Ectodermal cell (in vitro differentiated cells): ENCODE results near the gene TMEM62.
"Not testable (repeated sequence)": the region's sequence is repeated elsewhere in the genome, so short reads cannot be mapped to it uniquely, and the experiment has no call there.

Source experiments
- H3K27ac ChIP-seq: 2 replicates; pipeline ENCODE4 v1.7.0; 2013; ENCODE audit warnings: mild to moderate bottlenecking, low read depth, low read length; ENCODE audit not compliant: insufficient read depth, poor library complexity, severe bottlenecking
- H3K27me3 ChIP-seq: 2 replicates; pipeline ENCODE4 v1.7.0; 2013; ENCODE audit warnings: mild to moderate bottlenecking, low read length; ENCODE audit not compliant: insufficient read depth, control insufficient read depth, poor library complexity, severe bottlenecking
- H3K36me3 ChIP-seq: one replicate; pipeline ENCODE4 v1.7.0; 2013; ENCODE audit warnings: low read length; ENCODE audit not compliant: control insufficient read depth, insufficient read depth
- H3K4me1 ChIP-seq: one replicate; pipeline ENCODE4 v1.7.0; 2013; ENCODE audit warnings: low read length; ENCODE audit not compliant: control insufficient read depth, insufficient read depth
- H3K4me3 ChIP-seq: 2 replicates; pipeline ENCODE4 v1.7.0; 2013; ENCODE audit warnings: low read depth, low read length, control low read depth; ENCODE audit not compliant: insufficient read depth
- H3K9me3 ChIP-seq: 2 replicates; pipeline ENCODE4 v1.7.0; 2013; ENCODE audit warnings: mild to moderate bottlenecking, low read length, moderate library complexity; ENCODE audit not compliant: control insufficient read depth
- WGBS, 2 experiments: methylation state at CpG; one replicate each; pipeline ENCODE4 v1.1.7; 2013; ENCODE audit warnings: missing lambda C conversion rate in 2 of 2; 5-methylcytosine and 5-hydroxymethylcytosine counted together

The TMEM62 gene

DNA sequence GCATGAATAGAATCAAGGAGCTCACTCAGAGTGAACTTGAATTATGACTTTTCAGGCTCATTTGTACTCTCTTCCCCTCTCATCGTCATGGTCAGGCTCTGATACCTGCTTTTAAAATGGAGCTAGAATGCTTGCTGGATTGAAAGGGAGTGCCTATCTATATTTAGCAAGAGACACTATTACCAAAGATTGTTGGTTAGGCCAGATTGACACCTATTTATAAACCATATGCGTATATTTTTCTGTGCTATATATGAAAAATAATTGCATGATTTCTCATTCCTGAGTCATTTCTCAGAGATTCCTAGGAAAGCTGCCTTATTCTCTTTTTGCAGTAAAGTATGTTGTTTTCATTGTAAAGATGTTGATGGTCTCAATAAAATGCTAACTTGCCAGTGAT lies 61.4 kb downstream of the TMEM62 start:
- Histone ChIP-seq H3K36me3 (peaks cover 25% of the 10 kb centered on the region), H3K27me3 (no peaks in the 10 kb centered on the region), H3K27ac (no peak overlapping the region), H3K4me1 (no peaks in the 10 kb centered on the region), H3K4me3 (no peak overlapping the region), H3K9me3 (no peaks in the 10 kb centered on the region)
- WGBS, 2 experiments: 100% methylated on average over 1 to 2 of the region's 2 CpGs

DNA sequence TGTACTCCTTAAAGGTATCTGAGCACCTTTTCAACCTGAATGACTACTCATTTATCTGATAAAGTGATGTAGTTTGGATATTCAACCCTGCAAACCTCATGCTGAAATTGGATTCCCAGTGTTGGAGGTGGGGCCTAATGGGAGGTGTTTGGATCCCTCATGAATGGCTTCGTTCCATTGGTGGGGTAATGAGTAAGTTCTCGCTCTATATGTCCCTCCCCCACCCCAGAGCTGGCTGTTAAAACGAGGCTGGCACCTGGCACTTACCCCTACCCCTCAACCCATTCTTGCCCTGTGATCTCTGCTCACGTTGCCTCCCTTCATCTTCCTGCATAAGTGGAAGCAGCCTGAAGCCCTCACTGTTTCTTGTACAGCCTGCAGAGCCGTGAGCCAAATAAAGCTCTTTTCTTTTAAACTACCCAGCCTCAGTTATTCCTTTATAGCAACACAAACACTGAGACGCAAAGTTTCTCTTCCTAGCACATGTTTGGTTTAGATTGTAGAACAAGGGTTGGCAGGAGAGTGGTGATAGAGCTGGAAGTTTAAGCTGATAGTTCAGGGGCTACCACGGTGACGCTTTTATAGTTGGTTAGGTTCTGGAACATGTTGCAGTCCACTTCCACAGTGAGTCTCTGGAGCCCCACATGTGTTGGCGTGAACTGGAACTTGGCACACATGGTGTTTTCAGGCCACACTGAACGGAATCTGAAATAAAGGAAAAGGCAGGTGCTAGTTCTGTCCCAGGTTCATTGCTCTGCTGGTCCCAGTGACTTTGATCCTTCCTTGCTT lies 63.6 kb downstream of the TMEM62 start:
- WGBS, 2 experiments: 94% methylated on average over 10 of the region's 10 CpGs
- Histone ChIP-seq H3K27me3 (no peaks in the 10 kb centered on the region), H3K4me1 (no peaks in the 10 kb centered on the region), H3K36me3 (peaks cover 9% of the 10 kb centered on the region), H3K9me3 (no peaks in the 10 kb centered on the region), H3K27ac (no peak overlapping the region), H3K4me3 (no peak overlapping the region)

DNA sequence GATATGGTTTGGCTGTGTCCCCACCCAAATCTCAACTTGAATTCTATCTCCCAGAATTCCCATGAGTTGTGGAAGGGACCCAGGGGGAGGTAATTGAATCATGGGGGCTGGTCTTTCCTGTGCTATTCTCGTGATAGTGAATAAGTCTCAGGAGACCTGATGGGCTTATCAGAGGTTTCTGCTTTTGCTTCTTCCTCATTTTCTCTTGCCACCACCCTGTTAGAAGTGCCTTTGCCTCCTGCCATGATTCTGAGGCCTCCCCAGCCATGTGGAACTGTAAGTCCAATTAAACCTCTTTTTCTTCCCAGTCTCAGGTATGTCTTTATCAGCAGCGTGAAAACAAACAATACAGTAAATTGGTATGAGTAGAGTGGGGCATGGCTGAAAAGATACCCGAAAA lies 64.4 kb downstream of the TMEM62 start:
- WGBS, 2 experiments: 90 to 95% methylated on average over 3 of the region's 3 CpGs
- H3K4me3 ChIP-seq, H3K27ac ChIP-seq, H3K27me3 ChIP-seq, H3K9me3 ChIP-seq, H3K36me3 ChIP-seq, H3K4me1 ChIP-seq: not testable (repeated sequence)

DNA sequence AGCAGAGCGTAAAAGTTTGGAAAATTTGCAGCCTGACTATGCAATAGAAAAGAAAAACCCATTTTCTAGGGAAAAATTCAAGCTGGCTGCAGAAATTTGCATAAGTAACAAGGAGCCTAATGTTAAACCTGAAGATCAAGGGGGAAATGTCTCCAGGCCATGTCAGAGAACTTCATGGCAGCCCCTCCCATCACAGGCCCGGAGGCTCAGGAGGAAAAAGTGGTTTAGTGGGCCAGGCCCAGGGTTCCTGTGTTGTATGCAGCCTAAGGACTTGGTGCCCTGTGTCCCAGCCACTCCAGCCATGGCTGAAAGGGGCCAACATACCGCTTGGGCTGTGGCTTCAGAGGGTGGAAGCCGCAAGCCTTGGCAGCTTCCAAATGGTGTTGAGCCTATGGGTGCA lies 65.2 kb downstream of the TMEM62 start:
- H3K9me3 ChIP-seq, H3K27me3 ChIP-seq, H3K36me3 ChIP-seq, H3K27ac ChIP-seq, H3K4me1 ChIP-seq, H3K4me3 ChIP-seq: not testable (repeated sequence)
- WGBS, 2 experiments: 92 to 97% methylated on average over 4 of the region's 4 CpGs

DNA sequence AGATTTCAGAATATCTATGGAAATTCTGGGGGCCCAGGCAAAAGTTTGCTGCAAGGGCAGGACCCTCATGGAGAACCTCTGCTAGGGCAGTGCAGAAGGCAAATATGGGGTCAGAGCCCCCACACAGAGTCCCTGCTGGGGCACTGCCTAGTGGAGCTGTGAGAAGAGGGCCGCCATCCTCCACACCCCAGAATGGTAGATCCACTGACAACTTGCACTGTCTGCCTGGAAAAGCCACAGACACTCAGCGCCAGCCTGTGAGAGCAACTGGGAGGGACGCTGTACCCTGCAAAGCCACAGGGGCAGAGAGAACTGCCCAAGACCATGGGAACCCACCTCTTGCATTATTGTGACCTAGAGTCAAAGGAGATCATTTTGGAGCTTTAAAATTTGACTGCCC lies 65.6 kb downstream of the TMEM62 start:
- 59 to 63% methylated on average over 3 of the region's 3 CpGs for WGBS, 2 experiments

DNA sequence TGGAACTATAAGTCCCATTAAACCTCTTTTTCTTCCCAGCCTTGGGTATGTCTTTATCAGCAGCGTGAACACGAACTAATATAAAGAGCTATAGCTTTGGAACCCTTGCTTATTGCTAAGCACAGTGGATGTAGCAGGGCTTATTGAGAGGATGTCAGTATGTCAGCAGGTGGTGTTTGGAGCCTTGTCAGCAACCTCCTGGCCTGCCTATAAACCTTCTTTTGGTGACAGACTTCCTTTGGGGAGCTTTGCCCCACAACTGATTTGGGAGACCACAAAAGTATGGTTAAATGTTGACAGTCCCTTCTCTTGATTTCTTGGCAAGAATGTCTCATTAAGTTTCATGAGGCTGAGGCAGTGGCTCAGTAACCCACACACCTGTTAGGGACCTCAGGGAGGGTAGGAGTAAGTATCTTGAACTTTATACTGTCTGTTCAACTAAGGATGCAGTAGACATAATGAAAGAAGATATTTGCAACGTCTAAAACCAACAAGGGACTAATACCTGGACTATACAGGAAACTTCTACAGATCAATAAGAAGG lies 66.6 kb downstream of the TMEM62 start:
- WGBS, 2 experiments: 84 to 86% methylated on average over 3 of the region's 3 CpGs
- no peak overlapping the region for H3K27ac ChIP-seq

More for the DNA sequence above, 65.6 kb downstream of the TMEM62 start:
- no peaks in the 10 kb centered on the region for H3K4me1 ChIP-seq
- H3K4me3 ChIP-seq: no peak overlapping the region
- no peak overlapping the region for H3K27ac ChIP-seq
- H3K9me3 ChIP-seq: no peaks in the 10 kb centered on the region
- no peaks in the 10 kb centered on the region for H3K36me3 ChIP-seq
- no peaks in the 10 kb centered on the region for H3K27me3 ChIP-seq

DNA sequence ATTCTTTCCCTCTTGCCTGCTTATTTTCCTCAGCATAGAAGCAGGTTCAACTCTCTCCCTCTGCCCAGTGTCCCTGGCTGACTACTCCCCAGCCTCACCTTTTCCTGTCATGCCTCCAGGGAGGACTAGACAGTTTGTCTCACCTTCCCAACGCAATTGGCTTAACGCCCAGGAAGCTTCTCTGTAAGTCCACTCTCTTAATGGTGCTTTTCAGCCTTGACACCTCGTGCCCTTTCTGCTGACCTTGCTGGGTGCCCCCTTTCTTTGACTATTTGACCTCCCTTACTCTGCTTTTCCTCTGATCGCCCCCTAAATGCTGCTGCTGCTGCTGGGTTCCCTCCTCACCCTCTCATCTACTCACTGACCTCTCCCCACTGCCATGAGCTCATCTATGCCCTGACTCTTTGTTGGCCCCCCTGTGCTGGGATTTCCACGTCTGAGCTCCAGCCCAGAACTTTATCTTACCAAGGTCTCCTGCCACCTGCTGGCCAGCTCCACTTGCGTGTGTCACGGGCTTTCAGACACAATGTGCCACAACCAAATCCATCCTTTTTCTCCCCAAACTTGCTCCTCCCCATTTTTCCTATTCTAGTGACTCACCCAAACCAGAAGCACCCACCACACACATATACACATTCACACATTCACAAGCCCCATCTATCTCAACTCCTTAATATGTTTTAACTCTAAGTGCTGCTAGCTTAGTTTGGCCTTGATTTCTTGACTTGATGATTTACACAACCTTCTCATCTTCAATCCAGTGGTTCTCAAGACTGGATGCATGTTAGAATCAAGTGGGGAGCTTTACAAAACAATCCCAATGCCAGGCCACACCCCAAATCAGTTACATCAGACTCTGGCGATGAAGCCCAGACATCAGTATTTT lies 70.9 kb downstream of the TMEM62 start:
- Histone ChIP-seq H3K36me3 (no peaks in the 10 kb centered on the region), H3K9me3 (no peaks in the 10 kb centered on the region), H3K27me3 (no peaks in the 10 kb centered on the region), H3K27ac (no peak overlapping the region), H3K4me1 (no peaks in the 10 kb centered on the region), H3K4me3 (no peak overlapping the region)
- 53% methylated on average over 8 of the region's 8 CpGs for WGBS, 2 experiments

More for the DNA sequence above, 66.6 kb downstream of the TMEM62 start:
- Histone ChIP-seq H3K4me1 (no peaks in the 10 kb centered on the region), H3K9me3 (no peaks in the 10 kb centered on the region), H3K27me3 (no peaks in the 10 kb centered on the region), H3K36me3 (no peaks in the 10 kb centered on the region), H3K4me3 (no peak overlapping the region)

DNA sequence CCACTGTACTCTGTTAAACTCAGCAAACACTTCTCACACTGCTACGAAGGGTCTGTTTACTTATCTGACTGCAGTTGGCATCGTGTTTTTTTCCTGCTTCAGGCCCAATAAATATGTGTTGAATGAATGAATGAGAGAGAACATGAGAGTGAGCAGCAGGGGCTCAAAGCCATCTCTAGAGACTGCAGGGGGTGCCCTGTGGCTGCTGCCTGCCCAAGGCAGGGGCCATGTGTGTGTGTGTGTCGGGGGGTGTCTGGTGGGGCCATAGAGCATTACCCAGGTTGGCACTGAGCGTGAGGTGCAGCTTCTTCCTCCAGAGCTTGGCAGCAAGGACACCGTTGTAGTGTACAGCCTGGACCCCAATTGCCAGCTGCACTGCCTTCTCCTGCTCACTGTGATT lies 72.7 kb downstream of the TMEM62 start:
- no peaks in the 10 kb centered on the region for H3K36me3 ChIP-seq
- no peaks in the 10 kb centered on the region for H3K4me1 ChIP-seq
- no peaks in the 10 kb centered on the region for H3K9me3 ChIP-seq
- H3K27me3 ChIP-seq: no peaks in the 10 kb centered on the region
- WGBS, 2 experiments: 87 to 91% methylated on average over 5 of the region's 5 CpGs
- H3K27ac ChIP-seq: no peak overlapping the region
- H3K4me3 ChIP-seq: no peak overlapping the region

DNA sequence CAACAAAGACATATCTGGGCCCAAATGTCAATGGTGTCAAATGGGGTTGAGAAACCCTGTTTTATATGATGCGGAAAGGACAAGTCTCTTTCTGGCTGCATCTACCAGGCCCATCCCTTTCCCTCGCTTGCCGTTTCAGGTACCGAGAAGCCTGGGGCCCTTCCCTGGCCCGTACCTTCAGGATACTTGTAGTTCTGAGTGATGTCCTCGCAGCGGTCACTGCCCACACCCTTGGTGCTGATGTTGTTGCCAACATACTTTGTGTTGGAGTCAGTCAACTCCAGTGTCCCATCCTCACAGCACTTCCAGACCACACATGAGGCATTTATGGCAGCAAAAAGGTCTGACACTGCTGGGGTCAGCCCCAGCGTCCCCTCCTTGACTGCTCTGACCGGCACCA lies 73.6 kb downstream of the TMEM62 start:
- Histone ChIP-seq H3K36me3 (no peaks in the 10 kb centered on the region), H3K4me3 (no peak overlapping the region), H3K4me1 (no peaks in the 10 kb centered on the region), H3K27me3 (no peaks in the 10 kb centered on the region), H3K27ac (no peak overlapping the region), H3K9me3 (no peaks in the 10 kb centered on the region)
- 92 to 96% methylated on average over 9 of the region's 9 CpGs for WGBS, 2 experiments
